Type B pancreatic cell (in vitro differentiated cells): ENCODE results near the gene DENND4A. TPM values are rescaled to one million over a fixed set of nuclear protein-coding genes. Genes with fewer than 3 reads are reported as not detected.
"Not testable (repeated sequence)": the region's sequence is repeated elsewhere in the genome, so short reads cannot be mapped to it uniquely, and the experiment has no call there.

Source experiments
- DNase-seq: peaks from one replicate; pipeline ENCODE4 v3.0.0; 2021; ENCODE audit warnings: mixed read lengths; ENCODE audit not compliant: unreplicated experiment; ENCODE audit errors: extremely low spot score
- H3K27ac Mint-ChIP-seq: 2 replicates; pipeline ENCODE4 v1.8.0; 2021; ENCODE audit warnings: mild to moderate bottlenecking, mixed read lengths
- H3K27me3 Mint-ChIP-seq: 2 replicates; pipeline ENCODE4 v1.8.0; 2021; ENCODE audit warnings: mixed read lengths
- H3K36me3 Mint-ChIP-seq: 2 replicates; pipeline ENCODE4 v1.8.0; 2021; ENCODE audit warnings: mixed read lengths
- H3K4me1 Mint-ChIP-seq: one replicate; pipeline ENCODE4 v1.8.0; 2021; ENCODE audit warnings: mixed read lengths; ENCODE audit not compliant: unreplicated experiment
- H3K4me3 Mint-ChIP-seq: 2 replicates; pipeline ENCODE4 v1.8.0; 2021; ENCODE audit warnings: mild to moderate bottlenecking, mixed read lengths
- H3K9me3 Mint-ChIP-seq: 2 replicates; pipeline ENCODE4 v1.8.0; 2021; ENCODE audit warnings: mixed read lengths
- total RNA-seq: library from RNA; stranded (reverse); gene quantifications from 2 replicates; pipeline ENCODE4 v1.2.1, GENCODE V29; 2021; ENCODE audit warnings: low replicate concordance
- TF ChIP-seq, protein P1 (sequence below): fragments of 200-600 bp; sonication (generic); conservative IDR thresholded peaks from 2 replicates; pipeline ENCODE4 v1.5.0; 2021; ENCODE audit warnings: antibody characterized with exemption, mild to moderate bottlenecking

DENND4A gene
- total RNA-seq, 1 donor from 2014 or later: 13.4 TPM

DNA sequence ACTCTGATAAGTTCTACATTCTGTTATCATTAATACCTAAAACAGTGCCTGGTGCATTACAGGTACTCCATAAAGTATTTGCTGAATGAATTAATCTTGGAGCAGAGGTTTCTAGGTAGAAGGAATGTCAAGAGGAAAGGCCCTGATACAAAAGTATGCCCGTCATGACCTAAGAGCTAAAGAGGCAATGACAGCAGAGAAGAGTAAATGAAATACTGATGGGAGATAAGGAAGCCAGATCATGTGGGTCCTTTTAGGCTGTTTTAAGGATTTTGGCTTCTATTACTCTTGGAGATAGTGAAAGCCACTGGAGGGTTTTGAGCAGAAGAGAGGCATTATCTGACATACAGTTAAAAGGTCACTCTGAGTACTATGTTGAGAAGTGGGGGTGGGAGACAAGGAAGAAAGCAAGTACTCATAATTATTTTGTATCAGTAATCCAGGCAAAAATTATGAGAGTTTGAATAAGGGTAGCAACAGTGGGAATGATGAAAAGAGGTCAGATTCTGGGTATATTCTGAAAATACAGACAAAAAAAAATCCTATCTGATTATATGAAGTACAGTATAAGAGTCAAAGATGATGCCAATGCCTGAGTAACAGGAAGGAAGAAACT is 48.3 kb downstream of the DENND4A start:
- no peaks in the 10 kb centered on the region for H3K9me3 Mint-ChIP-seq

DNA sequence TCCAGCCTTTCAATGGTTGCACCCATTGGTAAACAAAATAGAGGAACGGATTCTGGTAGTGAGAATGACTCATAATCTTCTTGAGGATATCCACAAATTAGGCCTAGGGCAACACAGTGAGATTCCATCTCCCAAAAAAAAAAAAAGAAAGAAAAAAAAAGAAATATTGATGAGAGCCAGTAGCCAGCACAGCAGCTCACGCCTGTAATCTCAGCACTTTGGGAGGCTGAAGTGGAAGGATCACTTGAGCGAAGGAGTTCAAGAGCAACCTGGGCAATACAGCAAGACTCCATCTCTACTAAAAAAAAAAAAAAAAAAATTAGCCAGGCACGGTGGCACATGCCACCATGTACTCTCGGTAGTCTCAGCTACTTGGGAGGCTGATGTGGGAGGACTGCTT is 51.9 kb downstream of the DENND4A start:
- H3K27ac Mint-ChIP-seq: no peak overlapping the region
- no peaks in the 10 kb centered on the region for H3K9me3 Mint-ChIP-seq
- H3K27me3 Mint-ChIP-seq: no peaks in the 10 kb centered on the region
- TF ChIP-seq, protein P1, sequence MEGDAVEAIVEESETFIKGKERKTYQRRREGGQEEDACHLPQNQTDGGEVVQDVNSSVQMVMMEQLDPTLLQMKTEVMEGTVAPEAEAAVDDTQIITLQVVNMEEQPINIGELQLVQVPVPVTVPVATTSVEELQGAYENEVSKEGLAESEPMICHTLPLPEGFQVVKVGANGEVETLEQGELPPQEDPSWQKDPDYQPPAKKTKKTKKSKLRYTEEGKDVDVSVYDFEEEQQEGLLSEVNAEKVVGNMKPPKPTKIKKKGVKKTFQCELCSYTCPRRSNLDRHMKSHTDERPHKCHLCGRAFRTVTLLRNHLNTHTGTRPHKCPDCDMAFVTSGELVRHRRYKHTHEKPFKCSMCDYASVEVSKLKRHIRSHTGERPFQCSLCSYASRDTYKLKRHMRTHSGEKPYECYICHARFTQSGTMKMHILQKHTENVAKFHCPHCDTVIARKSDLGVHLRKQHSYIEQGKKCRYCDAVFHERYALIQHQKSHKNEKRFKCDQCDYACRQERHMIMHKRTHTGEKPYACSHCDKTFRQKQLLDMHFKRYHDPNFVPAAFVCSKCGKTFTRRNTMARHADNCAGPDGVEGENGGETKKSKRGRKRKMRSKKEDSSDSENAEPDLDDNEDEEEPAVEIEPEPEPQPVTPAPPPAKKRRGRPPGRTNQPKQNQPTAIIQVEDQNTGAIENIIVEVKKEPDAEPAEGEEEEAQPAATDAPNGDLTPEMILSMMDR: no peak
- peaks cover 4% of the 10 kb centered on the region for H3K36me3 Mint-ChIP-seq
- no peak for DNase-seq
- H3K4me1 Mint-ChIP-seq: peaks cover 7% of the 10 kb centered on the region
- no peak overlapping the region for H3K4me3 Mint-ChIP-seq

More for the DNA sequence above, 48.3 kb downstream of the DENND4A start:
- H3K4me1 Mint-ChIP-seq: peaks cover 7% of the 10 kb centered on the region
- H3K27me3 Mint-ChIP-seq: no peaks in the 10 kb centered on the region
- no peak for DNase-seq
- H3K4me3 Mint-ChIP-seq: no peak overlapping the region
- H3K27ac Mint-ChIP-seq: no peak overlapping the region
- H3K36me3 Mint-ChIP-seq: no peaks in the 10 kb centered on the region
- TF ChIP-seq, protein P1: no peak

DNA sequence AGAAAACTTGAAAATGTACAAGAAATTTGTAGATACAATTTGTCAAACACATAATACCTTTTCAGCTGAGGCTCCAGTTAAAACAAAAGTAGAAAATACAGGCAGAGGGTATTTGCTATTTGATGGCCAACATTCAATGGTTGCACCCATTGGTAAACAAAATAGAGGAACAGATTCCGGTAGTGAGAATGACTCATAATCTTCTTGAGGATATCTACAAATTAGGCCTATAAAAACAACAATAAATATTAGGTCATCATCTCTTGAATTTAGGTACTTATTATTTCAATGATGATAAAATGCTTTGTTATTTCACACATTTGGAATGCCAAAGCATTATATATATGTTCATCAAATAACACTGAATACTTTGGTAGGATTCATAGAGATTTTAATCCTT is 53.4 kb downstream of the DENND4A start:
- TF ChIP-seq, protein P1: no peak
- H3K9me3 Mint-ChIP-seq: no peaks in the 10 kb centered on the region
- H3K27ac Mint-ChIP-seq: no peak overlapping the region
- DNase-seq: no peak
- no peak overlapping the region for H3K4me3 Mint-ChIP-seq
- H3K4me1 Mint-ChIP-seq: peaks cover 1% of the 10 kb centered on the region
- H3K27me3 Mint-ChIP-seq: no peaks in the 10 kb centered on the region
- peaks cover 7% of the 10 kb centered on the region for H3K36me3 Mint-ChIP-seq

DNA sequence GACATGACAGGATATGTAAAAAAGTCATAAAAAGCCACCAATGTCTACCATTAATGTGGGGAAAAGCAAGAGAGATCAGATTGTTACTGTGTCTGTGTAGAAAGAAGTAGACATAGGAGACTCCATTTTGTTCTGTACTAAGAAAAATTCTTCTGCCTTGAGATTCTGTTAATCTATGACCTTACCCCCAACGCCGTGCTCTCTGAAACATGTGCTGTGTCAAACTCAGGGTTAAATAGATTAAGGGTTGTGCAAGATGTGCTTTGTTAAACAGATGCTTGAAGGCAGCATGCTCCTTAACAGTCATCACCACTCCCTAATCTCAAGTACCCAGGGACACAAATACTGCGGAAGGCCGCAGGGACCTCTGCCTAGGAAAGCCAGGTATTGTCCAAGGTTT is 58.5 kb downstream of the DENND4A start:
- DNase-seq, H3K4me3 Mint-ChIP-seq, H3K9me3 Mint-ChIP-seq, H3K4me1 Mint-ChIP-seq, H3K27ac Mint-ChIP-seq, H3K27me3 Mint-ChIP-seq: not testable (repeated sequence)
- peaks cover 17% of the 10 kb centered on the region for H3K36me3 Mint-ChIP-seq

DNA sequence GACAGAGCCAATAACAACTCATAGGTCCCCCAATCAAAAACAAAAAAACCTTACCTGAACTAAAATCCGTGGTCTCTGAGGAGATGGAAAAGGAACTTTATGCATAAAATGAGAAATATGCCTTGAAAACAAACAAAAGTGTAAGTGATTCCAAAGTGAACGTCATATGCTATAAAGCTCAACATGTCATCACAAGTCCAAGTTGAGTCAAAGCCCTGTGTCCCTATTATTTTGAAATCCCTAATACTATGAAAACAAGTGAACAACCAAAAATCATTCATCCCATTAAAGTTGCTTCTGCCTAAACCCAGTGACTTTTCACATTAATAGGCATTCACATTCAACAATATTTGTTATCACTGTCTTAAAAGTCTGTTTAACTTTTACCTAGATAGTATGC is 59.4 kb downstream of the DENND4A start:
- no peak for DNase-seq
- Mint-ChIP-seq H3K4me3 (no peak overlapping the region), H3K9me3 (no peaks in the 10 kb centered on the region), H3K27me3 (no peaks in the 10 kb centered on the region), H3K4me1 (no peaks in the 10 kb centered on the region), H3K36me3 (peaks cover 16% of the 10 kb centered on the region), H3K27ac (no peak overlapping the region)
- TF ChIP-seq, protein P1: no peak

DNA sequence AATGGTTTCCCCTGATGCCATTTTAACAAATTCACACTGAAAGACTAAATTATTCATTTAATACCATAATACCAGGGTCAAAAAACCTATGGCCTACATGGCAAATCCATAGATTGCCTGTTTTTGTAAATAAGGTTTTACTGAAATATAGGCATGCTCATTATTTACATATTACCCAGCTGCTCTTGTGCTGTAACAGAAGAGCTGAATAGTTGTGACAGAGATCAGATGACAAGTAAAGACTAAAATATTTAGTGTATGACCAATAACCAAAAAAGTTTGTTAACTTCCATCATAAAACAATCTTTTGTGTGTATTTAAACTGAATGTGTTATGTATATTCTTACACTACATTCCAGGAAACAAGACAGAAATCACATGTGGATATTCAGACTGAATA is 60.2 kb downstream of the DENND4A start:
- Mint-ChIP-seq H3K36me3 (peaks cover 12% of the 10 kb centered on the region), H3K4me1 (no peaks in the 10 kb centered on the region), H3K27me3 (no peaks in the 10 kb centered on the region), H3K4me3 (no peak overlapping the region), H3K27ac (no peak overlapping the region), H3K9me3 (no peaks in the 10 kb centered on the region)
- no peak for DNase-seq
- TF ChIP-seq, protein P1: no peak
